Calu3 (cell line): ENCODE results near the gene PCBP2. TPM values are rescaled to one million over a fixed set of nuclear protein-coding genes. Genes with fewer than 3 reads are reported as not detected.

Experiments used
- BruUV-seq: library from RNA; stranded (reverse); fragments of 400-500 nt; replicated peaks from 2 replicates; lab custom pipeline; 2021; lab: Mats Ljungman, UMichigan
- CTCF ChIA-PET: fragments of 300-600 bp; sonication (Branson Sonifier 250); formaldehyde crosslinking; loops from one replicate; lab custom pipeline; 2022; ENCODE audit warnings: antibody characterized with exemption; lab: Charles Lee
- DNase-seq: peaks from one replicate; pipeline ENCODE4 v3.0.0; 2022
- H3K27ac Mint-ChIP-seq: one replicate; pipeline ENCODE4 v1.8.0; 2022; ENCODE audit warnings: mixed read lengths; ENCODE audit not compliant: unreplicated experiment
- H3K27me3 Mint-ChIP-seq: one replicate; pipeline ENCODE4 v1.8.0; 2022; ENCODE audit warnings: mixed read lengths; ENCODE audit not compliant: unreplicated experiment
- H3K36me3 Mint-ChIP-seq: one replicate; pipeline ENCODE4 v1.8.0; 2022; ENCODE audit warnings: mild to moderate bottlenecking, moderate library complexity, mixed read lengths; ENCODE audit not compliant: insufficient read depth, unreplicated experiment
- H3K4me1 Mint-ChIP-seq: one replicate; pipeline ENCODE4 v1.8.0; 2022; ENCODE audit warnings: mild to moderate bottlenecking, low read depth, mixed read lengths; ENCODE audit not compliant: unreplicated experiment
- H3K4me3 Mint-ChIP-seq: one replicate; pipeline ENCODE4 v1.8.0; 2022; ENCODE audit warnings: mild to moderate bottlenecking, low read depth, moderate library complexity, mixed read lengths; ENCODE audit not compliant: unreplicated experiment
- H3K9me3 Mint-ChIP-seq: one replicate; pipeline ENCODE4 v1.8.0; 2022; ENCODE audit warnings: low read depth, mixed read lengths; ENCODE audit not compliant: unreplicated experiment
- CTCF ChIP-seq: fragments of 200-600 bp; IDR thresholded peaks from one replicate; pipeline ENCODE4 v1.8.0; 2022; ENCODE audit warnings: antibody characterized with exemption; ENCODE audit not compliant: unreplicated experiment
- intact Hi-C: fragments of 100-400 bp; cut with micrococcal nuclease; formaldehyde crosslinking; loops from one replicate; pipeline ENCODE4 v1.10.0; 2022; ENCODE audit not compliant: unreplicated experiment
- total RNA-seq: library from RNA; stranded (reverse); gene quantifications from 2 replicates; pipeline ENCODE4 v1.2.3, GENCODE V29; 2022

The PCBP2 gene
- total RNA-seq, 1 experiment from 2014 or later = 528 TPM

GRCh38 chr12:53472056-53472582 lies 20.2 kb downstream of the PCBP2 start:
- TF ChIP-seq CTCF = no peak
- Mint-ChIP-seq H3K9me3 (no peaks in the 10 kb centered on the region), H3K36me3 (peaks cover 85% of the 10 kb centered on the region), H3K4me3 (no peak overlapping the region), H3K27me3 (no peaks in the 10 kb centered on the region), H3K27ac (no peak overlapping the region), H3K4me1 (no peaks in the 10 kb centered on the region)
- no peak for DNase-seq
- no TSS peak for BruUV-seq
- intact Hi-C loops = no loop called here
- CTCF ChIA-PET = no interaction called here

GRCh38 chr12:53474077-53474476 lies 22.2 kb downstream of the PCBP2 start:
- Mint-ChIP-seq H3K36me3 (peaks cover 84% of the 10 kb centered on the region), H3K27ac (no peak overlapping the region), H3K4me3 (no peak overlapping the region), H3K27me3 (no peaks in the 10 kb centered on the region), H3K4me1 (no peaks in the 10 kb centered on the region), H3K9me3 (no peaks in the 10 kb centered on the region)
- intact Hi-C loops = no loop called here
- TF ChIP-seq CTCF = no peak
- CTCF ChIA-PET = no interaction called here
- DNase-seq = no peak
- BruUV-seq = TSS peak; percentile 16

GRCh38 chr12:53474819-53475218 lies 22.9 kb downstream of the PCBP2 start:
- CTCF ChIA-PET = no interaction called here

GRCh38 chr12:53476769-53477209 lies 24.9 kb downstream of the PCBP2 start:
- Mint-ChIP-seq H3K4me1 (no peaks in the 10 kb centered on the region), H3K4me3 (no peak overlapping the region), H3K9me3 (no peaks in the 10 kb centered on the region), H3K36me3 (peaks cover 72% of the 10 kb centered on the region), H3K27ac (no peak overlapping the region), H3K27me3 (no peaks in the 10 kb centered on the region)
- intact Hi-C loops = no loop called here
- no peak for TF ChIP-seq CTCF
- no TSS peak for BruUV-seq
- DNase-seq = no peak
- CTCF ChIA-PET = interaction anchor here (0.6 to 1.2 kb wide), 3 partner anchors 15 to 156 kb away, joined by 3 to 5 read pairs (median 3); no protein-coding TSS in a partner anchor

More at GRCh38 chr12:53474819-53475218, 22.9 kb downstream of the PCBP2 start:
- Mint-ChIP-seq H3K27ac (no peak overlapping the region), H3K4me1 (no peaks in the 10 kb centered on the region), H3K9me3 (no peaks in the 10 kb centered on the region), H3K4me3 (no peak overlapping the region), H3K27me3 (no peaks in the 10 kb centered on the region), H3K36me3 (peaks cover 85% of the 10 kb centered on the region)
- no TSS peak for BruUV-seq
- intact Hi-C loops = no loop called here
- no peak for TF ChIP-seq CTCF
- DNase-seq = no peak
